AG09309 (cell line): ENCODE data around the gene JAKMIP1.

Source experiments
- DNase-seq: peaks from one replicate; pipeline ENCODE4 v3.0.0-alpha.2; 2010; ENCODE audit warnings: low read depth
- H3K4me3 ChIP-seq: 2 replicates; pipeline ENCODE4 v1.5.1; 2011; ENCODE audit warnings: mild to moderate bottlenecking, low read depth, low read length, moderate library complexity; ENCODE audit not compliant: control insufficient read depth
- CTCF ChIP-seq: IDR thresholded peaks from 2 replicates; pipeline ENCODE4 v1.5.1; 2011; ENCODE audit warnings: mild to moderate bottlenecking, low read depth, low read length, inconsistent platforms; ENCODE audit not compliant: insufficient read depth, control insufficient read depth; ENCODE audit errors: missing control alignments

JAKMIP1 gene

GRCh38 chr4:6180841-6181631 lies 19.3 kb downstream of the JAKMIP1 start:
- DNase-seq = no peak
- no peak overlapping the region for H3K4me3 ChIP-seq
- no peak for TF ChIP-seq CTCF

DNA sequence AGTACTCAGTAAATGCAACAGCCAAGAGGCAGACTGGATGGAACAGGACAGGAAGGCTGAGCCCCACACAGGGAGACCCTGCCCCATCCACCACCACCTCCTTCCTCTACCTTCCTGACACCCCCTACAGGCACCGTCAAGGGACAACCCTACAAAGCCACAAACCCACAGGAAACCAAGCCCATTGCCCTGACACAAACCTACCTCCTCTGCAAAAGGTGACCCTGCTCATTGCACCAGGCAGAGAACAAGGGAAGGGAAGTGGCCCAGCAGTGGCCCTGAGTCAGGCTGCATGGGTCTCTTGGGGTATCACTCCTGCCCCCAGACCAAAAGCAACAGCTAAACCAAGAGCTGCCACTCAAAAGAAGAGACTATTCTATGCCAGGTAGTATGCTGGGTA lies 21.0 kb downstream of the JAKMIP1 start:
- H3K4me3 ChIP-seq = no peak overlapping the region
- no peak for TF ChIP-seq CTCF
- no peak for DNase-seq

DNA sequence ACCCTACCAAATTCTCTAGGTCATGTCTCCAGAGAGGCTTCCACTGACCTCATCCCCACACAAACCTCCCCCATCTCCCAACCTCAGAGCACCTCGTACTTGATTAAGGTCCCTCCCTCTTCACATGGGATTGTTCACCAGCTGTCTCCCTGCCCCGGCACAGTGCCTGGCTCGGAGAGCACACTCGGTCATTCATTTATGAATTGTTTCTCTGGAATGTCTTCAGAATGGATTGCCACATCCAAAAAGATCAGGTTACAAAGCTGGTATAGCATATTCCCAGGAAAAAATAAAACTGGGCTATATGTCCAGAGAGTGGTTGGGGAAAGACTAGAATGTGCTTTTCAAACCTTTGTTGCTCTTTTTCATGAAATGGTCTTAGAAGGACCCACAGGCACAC lies 21.6 kb downstream of the JAKMIP1 start:
- no peak overlapping the region for H3K4me3 ChIP-seq
- TF ChIP-seq CTCF = no peak

GRCh38 chr4:6177587-6178197 lies 22.7 kb downstream of the JAKMIP1 start:
- TF ChIP-seq CTCF = no peak
- DNase-seq = no peak
- H3K4me3 ChIP-seq = no peak overlapping the region

More for the DNA sequence above, 21.6 kb downstream of the JAKMIP1 start:
- no peak for DNase-seq

- DNase-seq = no peak
- TF ChIP-seq CTCF = no peak
- H3K4me3 ChIP-seq = no peak overlapping the region
These were observed 24.9 kb downstream of the JAKMIP1 start for GRCh38 chr4:6175426-6175825.

DNA sequence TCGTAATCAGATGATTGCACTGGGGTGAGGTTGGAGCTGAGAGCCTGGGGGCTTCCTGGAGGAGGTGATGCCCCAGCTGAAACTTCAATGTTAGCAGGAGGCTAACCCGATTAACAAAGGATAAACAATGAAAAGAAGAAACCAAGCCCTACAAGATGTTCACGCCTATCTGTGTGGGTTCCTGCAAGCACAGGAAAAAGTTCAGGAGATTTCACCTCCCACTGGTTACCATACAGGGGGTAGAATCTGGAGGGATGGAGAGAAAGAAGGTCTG lies 27.5 kb downstream of the JAKMIP1 start:
- H3K4me3 ChIP-seq = no peak overlapping the region
- TF ChIP-seq CTCF = no peak
- no peak for DNase-seq
